ENCODE measurements around the gene NPR3.

Gene NPR3

DNA sequence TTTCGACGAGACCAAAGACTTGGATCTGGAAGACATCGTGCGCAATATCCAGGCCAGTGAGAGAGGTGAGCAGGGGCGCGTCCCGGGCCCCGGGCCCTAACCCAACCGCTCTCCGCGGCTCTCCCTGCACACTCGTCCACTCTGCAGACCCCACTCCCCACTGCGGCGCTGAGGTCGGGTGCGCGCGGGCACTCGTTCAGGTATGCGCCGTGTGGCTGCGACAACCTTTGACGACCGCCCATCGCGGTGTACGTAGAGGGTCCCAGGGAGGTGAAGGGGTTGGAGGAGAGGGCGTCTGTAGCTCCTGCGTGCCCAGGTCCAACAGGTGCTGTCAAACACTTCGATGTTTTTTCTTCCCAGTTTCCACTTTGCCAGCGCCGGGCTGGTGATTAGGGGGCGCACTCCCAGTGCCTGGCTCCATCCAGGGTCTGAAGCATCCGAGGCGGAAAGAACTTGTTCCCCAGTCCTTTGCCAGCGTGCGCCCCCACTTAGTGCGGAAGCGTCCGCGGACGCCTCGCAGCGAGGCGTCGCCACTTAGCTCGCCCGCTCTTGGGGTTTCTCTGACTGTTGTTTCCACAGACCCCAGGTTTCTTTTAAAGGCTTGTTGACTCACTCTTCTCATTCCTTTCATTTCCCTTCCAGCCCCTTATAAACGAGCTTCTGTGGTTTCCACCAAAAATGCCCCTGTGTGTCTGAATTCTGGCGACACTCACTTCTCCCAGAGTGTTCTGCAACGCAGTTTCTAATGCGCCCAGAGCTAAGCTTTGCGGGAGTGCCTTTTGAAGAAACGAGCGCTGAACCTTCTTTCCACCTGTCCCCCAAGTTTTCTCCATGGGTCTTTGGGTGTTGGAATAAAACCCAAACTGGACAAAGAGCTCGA is 1.6 kb downstream of the NPR3 start:
- DNase-seq: no peak

DNA sequence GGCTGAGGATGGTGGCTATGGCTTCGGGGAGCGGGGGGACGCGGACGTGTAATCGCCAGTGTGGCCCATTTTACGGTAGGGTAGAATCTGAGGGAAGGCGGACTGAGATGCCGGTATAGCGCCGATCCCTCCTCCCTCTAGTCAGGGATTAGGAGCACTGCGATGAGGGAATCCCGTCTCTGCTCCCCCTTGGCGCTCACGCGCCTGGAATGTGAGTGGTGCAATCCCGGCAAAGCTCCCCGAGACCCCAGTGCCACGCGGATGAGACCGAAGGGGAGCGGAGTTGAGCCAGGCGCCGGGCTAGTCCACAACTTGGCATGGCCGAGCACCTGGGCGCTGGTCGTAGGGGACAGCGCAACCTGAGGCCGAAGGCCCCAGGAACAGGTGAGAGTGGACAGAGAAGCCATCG is 2.2 kb downstream of the NPR3 start:
- DNase-seq: no peak

DNA sequence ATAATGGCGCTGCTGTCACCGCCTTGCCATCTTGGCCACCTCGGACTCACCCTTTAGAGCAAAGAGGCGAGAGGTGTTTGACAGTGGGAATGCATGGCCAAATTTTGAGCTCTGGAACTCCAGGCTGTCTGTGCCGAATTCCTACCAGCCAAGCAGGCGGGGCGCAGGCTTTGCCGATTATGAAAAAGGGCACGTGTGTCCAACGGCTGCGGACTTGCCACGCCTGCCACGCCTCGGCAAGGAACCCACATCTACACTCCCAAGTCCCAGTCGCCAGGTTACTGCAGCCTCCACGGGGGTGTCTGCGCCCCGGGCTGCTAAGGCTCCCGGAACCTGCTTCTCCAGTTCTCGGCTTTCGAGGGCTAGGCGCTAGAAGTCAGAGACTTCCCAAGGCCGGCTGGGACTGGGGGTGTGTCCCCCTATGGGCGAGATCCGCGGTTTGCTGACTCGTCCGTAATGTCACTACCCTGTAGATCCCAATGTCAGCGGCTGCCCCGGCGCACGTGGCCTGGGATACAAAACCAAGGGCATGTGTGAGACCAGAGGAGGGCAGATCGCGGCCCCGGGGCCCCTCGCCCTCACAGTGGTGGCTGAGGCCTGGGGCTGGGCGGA is 2.8 kb downstream of the NPR3 start:
- DNase-seq: no peak

DNA sequence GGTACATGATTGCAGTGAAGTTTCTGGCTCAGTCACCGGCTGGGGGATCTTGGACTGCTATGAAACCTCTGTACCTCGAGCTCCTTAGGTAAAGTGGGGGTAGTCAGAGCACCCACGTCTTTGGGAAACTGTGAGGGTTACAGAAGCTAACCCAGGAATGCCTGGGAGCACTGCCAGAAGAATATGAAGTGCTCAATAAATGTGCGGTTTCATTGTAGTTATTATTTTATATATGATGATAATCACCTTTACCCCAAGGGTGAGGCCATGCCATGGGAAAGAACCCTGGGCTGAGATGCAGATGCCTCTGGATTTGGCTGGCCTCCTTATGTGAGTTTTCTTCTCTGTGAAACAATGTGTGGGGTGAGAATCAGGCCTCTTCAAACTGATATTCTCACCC is 3.7 kb downstream of the NPR3 start:
- DNase-seq: no peak

DNA sequence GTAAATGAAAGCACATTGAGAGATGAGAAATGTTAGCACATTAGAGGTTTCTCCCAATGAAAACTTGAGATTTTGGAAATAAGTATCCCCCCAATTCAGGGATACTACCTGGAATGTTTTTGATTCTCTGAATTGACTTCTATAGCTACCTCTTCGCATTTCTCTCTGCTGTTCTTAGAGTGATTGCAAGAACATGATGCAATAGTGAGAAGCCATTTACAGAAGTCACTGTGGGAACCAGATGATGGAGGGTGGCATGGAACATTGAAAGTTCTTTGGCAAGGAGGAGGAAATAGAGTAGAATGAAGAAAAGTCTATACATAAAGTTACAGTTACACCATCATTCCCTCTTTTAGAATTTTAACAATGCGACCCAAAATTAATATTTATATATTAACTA is 9.2 kb downstream of the NPR3 start:
- DNase-seq: no peak

DNA sequence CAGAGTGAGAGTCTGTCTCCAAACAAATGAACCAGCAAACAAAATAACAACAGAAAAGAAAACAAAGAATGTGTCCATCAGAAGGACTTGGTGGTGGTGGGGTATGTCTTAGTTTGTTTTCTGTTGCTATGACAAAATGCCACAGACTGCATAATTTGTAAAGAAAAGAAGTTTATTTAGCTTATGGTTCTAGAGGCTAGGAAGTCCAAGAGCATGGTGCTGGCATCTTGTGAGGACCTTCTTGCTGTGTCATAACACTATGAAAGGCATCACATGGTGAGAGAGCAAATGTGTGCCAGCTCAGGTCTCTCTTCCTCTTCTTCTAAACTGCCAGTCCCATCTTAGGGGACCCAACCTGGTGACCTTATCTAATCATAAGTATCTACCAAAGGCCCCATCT is 10.5 kb downstream of the NPR3 start:
- no peak for DNase-seq

DNA sequence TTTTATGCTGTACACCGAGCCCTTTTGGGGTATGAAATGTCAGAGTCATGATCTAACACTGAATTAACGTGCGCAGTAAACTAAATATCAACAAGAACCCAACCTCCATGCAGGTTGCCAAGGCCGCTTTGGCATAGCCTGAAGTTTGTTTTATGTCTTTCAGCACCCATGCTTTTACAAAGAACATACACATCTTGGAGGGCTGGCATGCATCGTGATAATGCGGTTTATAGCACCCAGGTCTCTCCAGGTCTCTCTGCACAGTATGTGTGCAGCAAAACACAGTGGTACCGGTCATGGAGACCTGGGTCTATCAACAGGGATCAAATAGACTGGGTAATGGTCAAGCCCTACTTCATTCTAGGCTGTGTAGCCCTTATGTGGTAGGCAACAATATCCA is 11.8 kb downstream of the NPR3 start:
- no peak for DNase-seq

DNA sequence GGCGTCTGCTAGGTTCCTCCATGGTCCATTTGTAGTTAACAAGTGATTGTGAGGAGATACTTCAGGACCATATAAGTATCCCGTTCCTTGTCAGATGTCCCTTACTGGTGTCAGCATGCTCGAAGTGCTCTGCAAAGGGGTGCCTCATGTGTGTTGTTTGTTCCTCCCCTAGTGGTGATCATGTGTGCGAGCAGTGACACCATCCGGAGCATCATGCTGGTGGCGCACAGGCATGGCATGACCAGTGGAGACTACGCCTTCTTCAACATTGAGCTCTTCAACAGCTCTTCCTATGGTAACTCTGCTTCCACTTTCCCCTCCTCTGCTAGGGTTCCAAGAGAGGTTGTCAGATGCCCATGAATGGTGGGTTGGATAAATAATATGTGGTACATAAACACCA is 13.4 kb downstream of the NPR3 start:
- no peak for DNase-seq

DNA sequence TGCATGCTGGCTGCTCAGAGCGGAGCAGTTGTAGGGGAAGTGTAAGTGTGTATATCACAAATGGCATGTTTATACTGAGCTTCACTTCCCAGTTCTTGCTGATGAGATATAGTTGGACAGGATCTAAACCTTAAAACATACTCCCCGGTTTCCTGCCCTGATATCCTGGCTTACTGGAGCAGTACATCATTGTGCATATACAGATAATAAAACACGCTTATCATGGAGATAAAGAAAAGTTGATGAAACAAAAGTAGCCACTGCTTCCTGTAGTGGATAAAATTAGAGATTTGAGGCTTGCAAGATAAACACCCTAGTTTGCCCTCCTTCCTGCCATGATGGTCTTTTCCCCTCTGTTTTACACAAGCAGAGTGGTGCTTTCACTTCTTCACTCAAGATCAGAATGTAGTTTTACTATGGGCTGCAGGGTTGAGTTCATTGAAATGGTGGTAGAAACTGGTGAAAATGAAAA is 15.0 kb downstream of the NPR3 start:
- no peak for DNase-seq

DNA sequence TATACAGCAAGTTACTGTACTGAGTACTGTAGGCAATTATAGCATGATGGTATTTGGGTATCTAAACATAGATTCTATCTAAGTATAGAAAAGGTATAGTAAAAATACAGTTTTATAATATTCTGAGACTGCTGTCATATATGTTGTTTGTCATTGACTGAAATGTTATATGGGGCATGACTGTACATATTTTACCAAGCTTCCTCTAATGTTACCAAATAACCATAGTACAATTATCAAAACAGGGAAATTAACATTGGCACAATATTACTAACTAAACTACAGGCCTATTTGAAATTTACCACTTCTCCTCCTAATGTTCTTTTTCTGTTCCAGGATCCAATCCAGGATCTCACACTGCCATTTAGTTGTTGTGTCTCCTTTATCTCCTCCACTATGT is 18.5 kb downstream of the NPR3 start:
- DNase-seq: no peak

DNA sequence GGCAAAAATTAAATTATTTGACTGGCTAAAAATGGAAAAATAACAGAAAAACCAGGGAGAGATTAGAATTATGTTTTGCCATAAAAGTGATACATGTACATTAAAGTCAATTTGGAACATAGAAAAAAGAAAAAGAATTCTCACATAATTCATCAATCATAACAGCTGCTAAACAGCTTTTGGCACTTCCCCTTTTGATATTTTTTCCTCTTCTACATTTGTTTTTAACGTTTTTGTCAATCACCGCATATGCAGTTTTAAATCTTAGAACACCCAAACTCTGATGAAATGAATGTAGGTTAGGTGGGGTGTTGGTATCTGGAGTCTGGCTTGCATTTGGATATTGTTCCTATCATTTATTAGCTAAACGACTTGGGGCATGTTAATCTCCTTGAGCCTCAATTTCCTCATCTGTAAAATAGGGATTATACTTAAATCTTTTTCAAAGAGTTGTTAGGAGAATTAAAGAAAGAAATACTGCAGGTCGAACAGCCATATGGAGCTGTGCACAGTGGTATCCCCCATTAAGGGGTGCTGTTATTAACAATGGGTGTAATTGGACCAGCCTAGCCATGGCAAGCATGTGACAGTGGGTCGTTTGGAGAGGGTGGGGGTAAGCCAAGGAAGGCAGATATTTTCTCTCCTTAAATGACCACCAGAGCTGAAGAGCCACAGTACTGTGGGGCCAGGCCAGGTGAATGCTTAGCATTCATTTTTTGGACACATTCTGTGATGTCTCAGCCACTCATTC is 22.6 kb downstream of the NPR3 start:
- no peak for DNase-seq

DNA sequence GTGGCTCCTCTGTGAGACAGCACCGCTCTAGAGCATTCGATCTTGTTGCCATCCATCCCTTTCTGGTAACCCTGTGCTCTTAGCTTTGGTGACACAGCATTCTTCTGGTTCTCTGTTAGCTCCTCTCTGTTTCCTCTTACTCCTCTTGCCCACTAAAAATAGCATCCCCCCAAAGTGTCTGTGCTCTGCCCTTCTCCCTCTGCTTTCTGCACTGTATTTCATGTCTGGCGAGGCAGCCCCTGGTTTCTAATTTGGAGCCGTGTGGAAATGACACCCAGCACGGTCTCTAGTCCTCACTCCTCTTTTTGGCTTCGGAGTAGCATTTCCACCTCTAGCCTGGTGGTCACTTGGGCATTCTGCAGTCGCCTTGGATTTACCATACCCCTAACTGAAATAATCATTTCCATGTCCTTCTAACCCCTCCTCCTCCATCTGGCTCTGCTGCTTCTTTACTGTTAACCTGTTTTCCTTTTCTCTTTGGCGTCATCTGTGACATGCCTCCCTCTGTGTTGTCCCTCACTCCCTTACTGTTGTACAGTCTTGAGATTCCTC is 23.8 kb downstream of the NPR3 start:
- no peak for DNase-seq

DNA sequence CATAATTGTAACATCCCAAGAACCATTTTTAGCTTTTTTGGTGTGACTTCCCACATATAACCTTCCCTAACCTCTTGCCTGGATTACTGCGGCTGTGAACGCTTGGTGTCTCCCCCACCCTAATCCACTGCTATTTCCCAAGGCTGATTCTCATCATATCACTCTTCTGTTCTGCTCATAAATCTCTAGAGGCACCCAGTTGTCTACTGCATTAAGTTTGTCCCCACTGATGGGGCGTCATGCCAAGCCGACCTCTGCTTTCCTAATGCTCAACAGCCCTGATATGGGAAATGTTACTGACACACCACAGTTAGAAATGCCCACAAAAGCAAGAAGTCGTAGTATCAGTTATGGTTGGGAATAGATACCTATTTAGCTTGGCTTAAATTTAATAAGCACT is 24.4 kb downstream of the NPR3 start:
- DNase-seq: no peak

DNA sequence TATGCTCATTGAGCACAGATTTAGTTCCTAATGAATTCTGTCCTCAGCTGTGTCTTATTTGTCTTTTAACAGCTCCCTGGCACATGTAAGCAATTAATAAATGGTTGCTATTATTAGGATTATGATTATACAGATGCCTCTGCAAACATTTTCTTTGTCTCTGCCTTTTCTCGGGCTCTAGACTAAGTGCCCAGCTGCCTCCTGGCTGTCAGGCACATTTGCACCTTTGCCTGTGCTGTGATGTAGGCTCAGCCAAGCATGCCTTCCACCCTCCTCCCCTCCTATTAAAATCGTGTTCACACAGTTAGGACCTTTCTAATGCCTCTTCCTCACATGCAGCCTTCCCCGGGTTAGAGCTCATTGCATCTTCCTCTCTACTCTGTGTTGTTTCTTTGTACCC is 25.7 kb downstream of the NPR3 start:
- no peak for DNase-seq

DNA sequence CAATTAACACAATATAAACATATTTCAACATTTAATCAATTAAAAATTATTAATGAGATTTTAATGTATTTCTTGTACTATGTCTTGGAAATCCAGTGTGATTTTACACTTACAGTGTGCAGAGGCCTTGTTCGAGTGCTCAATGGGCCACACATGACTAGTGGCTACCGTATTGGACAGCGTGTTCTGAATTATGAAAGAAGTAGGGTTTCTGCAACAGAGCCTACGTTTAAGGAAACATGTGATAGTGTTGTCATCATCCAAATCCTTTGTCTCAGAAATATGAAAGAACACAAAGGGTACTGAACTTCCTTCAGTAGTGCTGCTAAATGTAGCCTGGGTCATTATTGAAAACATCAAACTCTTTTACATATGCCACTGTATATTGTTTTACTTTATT is 29.5 kb downstream of the NPR3 start:
- DNase-seq: no peak

DNA sequence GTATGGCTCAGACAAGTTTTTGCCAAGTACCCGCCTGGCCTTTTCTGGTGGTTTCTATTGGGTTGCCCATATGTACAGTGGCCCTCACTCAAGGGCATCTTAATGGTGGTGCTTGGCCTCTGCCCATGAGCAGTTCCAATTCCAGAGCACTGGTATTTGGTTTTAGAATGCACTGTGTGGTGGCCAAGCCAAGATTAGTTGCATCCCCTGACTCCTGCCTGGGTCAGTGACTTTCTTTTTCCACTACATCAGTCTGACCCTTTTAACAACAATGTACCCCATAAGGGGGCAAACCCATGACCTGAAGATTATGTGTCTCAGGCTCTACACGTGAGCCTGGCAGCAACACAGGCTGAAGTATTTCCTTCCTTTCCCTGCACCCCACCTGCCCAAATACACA is 34.2 kb downstream of the NPR3 start:
- no peak for DNase-seq

DNA sequence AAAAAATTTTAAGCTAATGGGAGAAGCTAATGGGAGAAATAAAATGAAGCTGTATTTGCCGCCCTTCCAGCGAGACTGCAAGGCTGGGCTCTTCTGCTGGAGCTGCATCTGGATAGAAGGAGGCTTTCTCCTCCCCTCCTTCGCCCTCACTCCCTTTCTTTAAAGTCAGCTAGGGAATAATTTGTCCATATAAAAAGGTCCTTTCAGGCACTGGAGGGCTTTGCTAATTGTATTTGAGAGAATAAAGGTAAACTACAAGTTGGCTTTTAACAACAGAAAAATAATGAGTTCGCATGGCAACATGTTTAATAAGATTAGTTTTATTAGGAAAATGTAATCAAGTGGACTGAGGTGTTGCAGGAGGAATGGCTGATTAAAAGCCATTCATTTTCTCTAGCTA is 41.3 kb downstream of the NPR3 start:
- no peak for DNase-seq

DNA sequence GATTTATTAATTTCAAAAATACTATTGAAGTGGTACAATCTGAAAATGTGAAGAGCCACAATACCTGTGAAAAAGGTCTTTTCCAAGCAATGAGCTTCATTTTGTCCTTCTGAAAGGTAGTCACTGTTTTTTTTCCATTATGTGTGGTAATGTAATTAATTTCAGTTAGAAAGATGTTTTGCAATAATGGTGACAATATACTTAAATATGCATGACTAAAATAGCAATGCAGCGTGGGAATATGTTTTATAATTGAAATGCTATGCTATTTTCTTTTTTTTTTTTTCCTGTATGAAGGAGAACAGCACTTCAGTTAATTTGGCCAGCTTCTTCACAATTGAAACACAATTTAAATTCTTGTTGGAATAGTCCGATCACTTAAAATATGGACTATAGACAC is 41.9 kb downstream of the NPR3 start:
- DNase-seq: no peak

DNA sequence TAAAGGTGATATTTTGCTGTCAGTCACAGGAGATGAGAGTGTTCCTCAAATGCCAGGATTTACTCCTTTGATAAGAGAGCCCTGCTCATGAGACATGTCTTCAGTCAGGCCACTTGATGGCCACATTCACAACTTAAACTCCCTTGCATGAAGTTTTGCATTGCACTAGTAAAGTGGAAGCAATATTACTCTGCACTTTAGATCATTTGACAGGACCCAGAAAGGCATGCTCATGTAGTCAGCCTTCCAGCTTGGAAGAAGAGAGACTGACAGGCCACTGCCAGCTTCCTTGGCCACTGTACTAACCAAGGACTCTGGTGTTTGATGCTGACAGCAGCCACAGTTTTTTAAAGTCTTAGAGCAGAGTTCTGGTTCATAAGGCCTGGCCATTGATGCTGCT is 42.6 kb downstream of the NPR3 start:
- DNase-seq: no peak

DNA sequence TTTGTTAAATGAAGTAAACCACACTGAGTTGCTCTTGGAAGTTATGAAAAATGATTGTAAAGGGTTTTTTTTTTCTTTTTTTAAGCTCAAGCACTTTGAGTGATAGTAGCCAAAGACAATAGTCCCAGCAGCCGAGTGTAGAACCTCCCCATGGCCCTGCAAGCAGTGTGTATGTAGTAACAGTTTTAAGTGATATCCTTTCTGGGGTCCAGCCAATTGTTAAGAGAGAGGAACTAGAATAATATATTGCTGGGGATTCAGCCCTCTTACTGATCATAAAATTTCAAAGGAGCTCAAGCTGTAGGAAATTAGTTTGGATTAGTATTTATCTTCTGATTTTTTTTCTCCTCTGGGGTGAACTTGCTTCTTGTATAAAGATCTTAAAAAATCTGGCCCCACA is 43.2 kb downstream of the NPR3 start:
- no peak for DNase-seq

DNA sequence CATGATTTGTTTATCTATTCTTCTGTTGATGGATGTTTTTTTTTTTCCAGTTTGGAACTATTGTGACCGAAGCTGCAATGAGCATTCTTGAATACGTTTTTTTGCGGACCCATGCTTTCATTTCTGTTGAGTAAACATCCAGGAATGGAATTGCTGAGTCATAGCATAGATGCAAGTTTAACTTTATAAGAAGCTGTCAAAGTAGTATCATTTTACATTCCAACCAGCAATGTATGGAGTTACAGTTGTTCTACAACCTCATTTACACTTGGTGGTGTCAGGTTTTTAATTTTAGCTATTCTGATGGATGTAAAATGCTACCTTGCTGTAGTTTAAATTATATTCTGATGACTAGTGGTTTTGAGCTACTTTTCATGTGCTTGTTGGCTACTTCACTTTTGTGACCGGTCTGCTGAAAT is 49.0 kb downstream of the NPR3 start:
- DNase-seq: no peak

DNA sequence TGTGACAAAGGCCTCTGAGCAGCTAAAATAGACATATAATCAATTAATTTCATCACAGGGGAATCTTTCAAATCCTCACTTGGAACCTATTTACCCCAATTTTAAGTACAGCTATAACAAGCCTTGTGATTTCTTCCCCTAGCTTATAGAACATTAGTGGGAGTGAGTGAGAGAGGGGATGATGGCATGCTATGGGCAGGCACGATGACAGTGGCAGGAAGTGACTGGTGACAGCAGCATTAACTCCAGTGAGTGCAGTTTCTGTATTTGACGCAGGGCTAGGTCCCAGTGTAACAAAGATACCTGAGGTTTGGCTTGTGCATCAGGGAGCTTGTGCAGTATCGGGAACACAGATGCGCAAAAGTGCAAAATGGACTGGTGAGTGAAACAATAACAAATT is 54.1 kb downstream of the NPR3 start:
- DNase-seq: no peak

DNA sequence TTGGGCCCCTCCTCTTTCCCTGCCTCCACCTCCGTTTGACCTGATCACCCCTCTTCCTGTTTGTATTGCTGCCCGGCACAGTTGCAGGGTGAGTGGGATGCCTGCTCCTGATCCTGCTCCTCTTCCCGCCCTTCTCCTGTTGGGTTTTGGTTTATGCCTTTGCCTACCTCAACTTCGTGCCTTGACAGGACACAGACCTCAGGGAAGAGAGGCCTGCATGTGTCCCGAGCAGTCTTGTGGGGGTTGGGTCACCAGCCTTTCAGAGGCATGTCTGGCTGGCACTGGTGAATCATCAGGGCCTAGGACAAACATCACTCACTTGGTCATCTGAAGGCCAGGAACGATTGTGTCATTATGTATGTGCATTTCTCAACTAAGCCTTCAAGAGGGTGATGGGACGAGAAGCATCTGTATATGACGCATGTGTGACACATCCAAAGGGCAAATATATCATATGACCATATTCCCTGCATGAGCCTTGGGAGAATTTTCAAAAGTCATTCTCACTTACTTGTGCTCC is 56.9 kb downstream of the NPR3 start:
- DNase-seq: no peak
